GM23338 (cell line): ENCODE data around the gene LRMDA.

ENCODE experiments used
- CREB1 ChIP-seq: fragments of 250-450 bp; sonication (Bioruptor Pico); IDR thresholded peaks from 2 replicates; pipeline ENCODE4 v1.5.0; 2020; ENCODE audit warnings: low read depth, mild to moderate bottlenecking, moderate library complexity
- EZH2 ChIP-seq: fragments of 200-600 bp; sonication (generic); IDR thresholded peaks from one replicate; pipeline ENCODE4 v1.8.0; 2017; ENCODE audit warnings: antibody characterized with exemption, mild to moderate bottlenecking, low read depth; ENCODE audit not compliant: unreplicated experiment
- EZH2phosphoT487 ChIP-seq: fragments of 200-600 bp; sonication (generic); IDR thresholded peaks from one replicate; pipeline ENCODE4 v1.8.1; 2018; ENCODE audit warnings: antibody characterized with exemption; ENCODE audit not compliant: unreplicated experiment
- NANOG ChIP-seq: IDR thresholded peaks from 2 replicates; pipeline ENCODE4 v1.6.1; 2016; ENCODE audit warnings: antibody characterized with exemption, borderline replicate concordance
- POLR2AphosphoS5 ChIP-seq: IDR thresholded peaks from 2 replicates; pipeline ENCODE4 v1.6.1; 2016; ENCODE audit warnings: antibody characterized with exemption, low read depth
- STAT1 ChIP-seq: IDR thresholded peaks from one replicate; pipeline ENCODE4 v1.6.1; 2016; ENCODE audit warnings: antibody characterized with exemption; ENCODE audit not compliant: unreplicated experiment
- ZNF331 ChIP-seq: fragments of 250-450 bp; sonication (Bioruptor Pico); IDR thresholded peaks from 2 replicates; pipeline ENCODE4 v1.5.0; 2020; ENCODE audit warnings: low read depth, mild to moderate bottlenecking, moderate library complexity
- TF ChIP-seq, protein P1 (sequence below), 2 experiments: fragments of 200-600 bp in 1 of 2; sonication (generic) in 1 of 2; conservative IDR thresholded peaks; 2 replicates each; pipeline versions ENCODE4 v1.5.1 to v1.6.1; 2016 to 2017; ENCODE audit warnings: antibody characterized with exemption in 2 of 2, low read depth in 2 of 2, mild to moderate bottlenecking in 2 of 2, moderate library complexity in 1 of 2
- TF ChIP-seq, protein P2 (sequence below): IDR thresholded peaks from one replicate; pipeline ENCODE4 v1.6.1; 2018; ENCODE audit warnings: antibody characterized with exemption; ENCODE audit not compliant: unreplicated experiment
- TF ChIP-seq, protein P3 (sequence below): IDR thresholded peaks from 2 replicates; pipeline ENCODE4 v1.6.1; 2016; ENCODE audit warnings: antibody characterized with exemption

GRCh38 chr10:75980419-75981002, 549.1 kb downstream of the LRMDA start:
- TF ChIP-seq EZH2phosphoT487 (no peak), POLR2AphosphoS5 (no peak), CREB1 (CRISPR knock-in tag) (no peak), EZH2 (no peak), STAT1 (no peak), NANOG (no peak), ZNF331 (CRISPR knock-in tag) (no peak)
- TF ChIP-seq, protein P1, sequence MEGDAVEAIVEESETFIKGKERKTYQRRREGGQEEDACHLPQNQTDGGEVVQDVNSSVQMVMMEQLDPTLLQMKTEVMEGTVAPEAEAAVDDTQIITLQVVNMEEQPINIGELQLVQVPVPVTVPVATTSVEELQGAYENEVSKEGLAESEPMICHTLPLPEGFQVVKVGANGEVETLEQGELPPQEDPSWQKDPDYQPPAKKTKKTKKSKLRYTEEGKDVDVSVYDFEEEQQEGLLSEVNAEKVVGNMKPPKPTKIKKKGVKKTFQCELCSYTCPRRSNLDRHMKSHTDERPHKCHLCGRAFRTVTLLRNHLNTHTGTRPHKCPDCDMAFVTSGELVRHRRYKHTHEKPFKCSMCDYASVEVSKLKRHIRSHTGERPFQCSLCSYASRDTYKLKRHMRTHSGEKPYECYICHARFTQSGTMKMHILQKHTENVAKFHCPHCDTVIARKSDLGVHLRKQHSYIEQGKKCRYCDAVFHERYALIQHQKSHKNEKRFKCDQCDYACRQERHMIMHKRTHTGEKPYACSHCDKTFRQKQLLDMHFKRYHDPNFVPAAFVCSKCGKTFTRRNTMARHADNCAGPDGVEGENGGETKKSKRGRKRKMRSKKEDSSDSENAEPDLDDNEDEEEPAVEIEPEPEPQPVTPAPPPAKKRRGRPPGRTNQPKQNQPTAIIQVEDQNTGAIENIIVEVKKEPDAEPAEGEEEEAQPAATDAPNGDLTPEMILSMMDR (conservative IDR thresholded peaks at IDR 0.05; ENCODE audit: low read depth in 2 of 2) = no peak
- TF ChIP-seq, protein P2, sequence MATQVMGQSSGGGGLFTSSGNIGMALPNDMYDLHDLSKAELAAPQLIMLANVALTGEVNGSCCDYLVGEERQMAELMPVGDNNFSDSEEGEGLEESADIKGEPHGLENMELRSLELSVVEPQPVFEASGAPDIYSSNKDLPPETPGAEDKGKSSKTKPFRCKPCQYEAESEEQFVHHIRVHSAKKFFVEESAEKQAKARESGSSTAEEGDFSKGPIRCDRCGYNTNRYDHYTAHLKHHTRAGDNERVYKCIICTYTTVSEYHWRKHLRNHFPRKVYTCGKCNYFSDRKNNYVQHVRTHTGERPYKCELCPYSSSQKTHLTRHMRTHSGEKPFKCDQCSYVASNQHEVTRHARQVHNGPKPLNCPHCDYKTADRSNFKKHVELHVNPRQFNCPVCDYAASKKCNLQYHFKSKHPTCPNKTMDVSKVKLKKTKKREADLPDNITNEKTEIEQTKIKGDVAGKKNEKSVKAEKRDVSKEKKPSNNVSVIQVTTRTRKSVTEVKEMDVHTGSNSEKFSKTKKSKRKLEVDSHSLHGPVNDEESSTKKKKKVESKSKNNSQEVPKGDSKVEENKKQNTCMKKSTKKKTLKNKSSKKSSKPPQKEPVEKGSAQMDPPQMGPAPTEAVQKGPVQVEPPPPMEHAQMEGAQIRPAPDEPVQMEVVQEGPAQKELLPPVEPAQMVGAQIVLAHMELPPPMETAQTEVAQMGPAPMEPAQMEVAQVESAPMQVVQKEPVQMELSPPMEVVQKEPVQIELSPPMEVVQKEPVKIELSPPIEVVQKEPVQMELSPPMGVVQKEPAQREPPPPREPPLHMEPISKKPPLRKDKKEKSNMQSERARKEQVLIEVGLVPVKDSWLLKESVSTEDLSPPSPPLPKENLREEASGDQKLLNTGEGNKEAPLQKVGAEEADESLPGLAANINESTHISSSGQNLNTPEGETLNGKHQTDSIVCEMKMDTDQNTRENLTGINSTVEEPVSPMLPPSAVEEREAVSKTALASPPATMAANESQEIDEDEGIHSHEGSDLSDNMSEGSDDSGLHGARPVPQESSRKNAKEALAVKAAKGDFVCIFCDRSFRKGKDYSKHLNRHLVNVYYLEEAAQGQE = no peak
- TF ChIP-seq, protein P3, sequence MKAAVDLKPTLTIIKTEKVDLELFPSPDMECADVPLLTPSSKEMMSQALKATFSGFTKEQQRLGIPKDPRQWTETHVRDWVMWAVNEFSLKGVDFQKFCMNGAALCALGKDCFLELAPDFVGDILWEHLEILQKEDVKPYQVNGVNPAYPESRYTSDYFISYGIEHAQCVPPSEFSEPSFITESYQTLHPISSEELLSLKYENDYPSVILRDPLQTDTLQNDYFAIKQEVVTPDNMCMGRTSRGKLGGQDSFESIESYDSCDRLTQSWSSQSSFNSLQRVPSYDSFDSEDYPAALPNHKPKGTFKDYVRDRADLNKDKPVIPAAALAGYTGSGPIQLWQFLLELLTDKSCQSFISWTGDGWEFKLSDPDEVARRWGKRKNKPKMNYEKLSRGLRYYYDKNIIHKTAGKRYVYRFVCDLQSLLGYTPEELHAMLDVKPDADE = no peak
